Fibroblast of skin of right biceps (primary cell): ENCODE data around the gene TAX1BP3.

Experiments used
- DNase-seq: peaks from one replicate; pipeline ENCODE4 v3.0.0-alpha.2; 2013

Gene TAX1BP3

DNA sequence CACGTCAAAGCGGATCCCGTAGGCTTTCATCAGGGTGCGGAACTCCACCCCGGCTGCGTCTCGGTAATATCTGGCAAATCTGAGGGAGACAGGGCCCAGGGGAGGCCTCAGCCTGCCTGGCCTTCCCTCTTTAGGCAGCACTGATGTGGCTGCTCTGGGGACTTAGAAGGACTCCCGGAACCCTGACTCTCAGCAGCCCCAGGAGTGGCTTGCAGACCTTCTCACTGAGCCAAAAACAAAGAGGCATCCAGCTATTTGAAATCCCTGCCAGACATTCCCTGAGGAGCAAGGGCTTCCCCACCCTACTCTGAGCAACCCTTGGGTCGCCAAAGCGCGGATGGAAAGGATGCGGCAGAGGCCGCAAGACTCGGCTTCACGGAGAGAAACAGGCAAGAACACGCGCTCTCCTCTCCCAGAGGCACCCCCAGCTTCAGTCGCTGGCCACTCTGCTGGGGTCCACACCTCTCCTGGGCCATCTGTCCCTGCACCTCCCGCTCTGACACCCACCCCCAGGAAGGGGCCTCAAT, 19.7 kb upstream of the TAX1BP3 start:
- no peak for DNase-seq

DNA sequence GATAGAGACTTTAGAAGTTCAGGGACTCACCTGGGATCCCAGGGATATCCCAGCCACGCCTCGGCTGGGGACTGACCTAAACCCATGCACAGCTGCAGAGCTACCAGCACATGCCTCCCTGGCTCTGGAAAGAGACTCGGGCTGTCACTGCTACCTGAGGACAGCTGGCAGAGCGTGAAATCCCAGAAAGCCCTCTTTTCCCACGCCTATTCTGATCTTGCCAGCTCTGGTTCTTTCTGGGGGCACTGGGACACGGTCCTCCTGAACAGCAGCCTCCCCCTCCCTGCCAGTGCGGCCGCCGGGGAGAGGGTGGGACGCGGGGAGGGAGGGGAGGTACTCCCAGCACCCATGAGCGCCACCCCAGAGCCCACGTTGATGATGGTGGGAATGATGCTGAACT, 16.8 kb upstream of the TAX1BP3 start:
- no peak for DNase-seq

DNA sequence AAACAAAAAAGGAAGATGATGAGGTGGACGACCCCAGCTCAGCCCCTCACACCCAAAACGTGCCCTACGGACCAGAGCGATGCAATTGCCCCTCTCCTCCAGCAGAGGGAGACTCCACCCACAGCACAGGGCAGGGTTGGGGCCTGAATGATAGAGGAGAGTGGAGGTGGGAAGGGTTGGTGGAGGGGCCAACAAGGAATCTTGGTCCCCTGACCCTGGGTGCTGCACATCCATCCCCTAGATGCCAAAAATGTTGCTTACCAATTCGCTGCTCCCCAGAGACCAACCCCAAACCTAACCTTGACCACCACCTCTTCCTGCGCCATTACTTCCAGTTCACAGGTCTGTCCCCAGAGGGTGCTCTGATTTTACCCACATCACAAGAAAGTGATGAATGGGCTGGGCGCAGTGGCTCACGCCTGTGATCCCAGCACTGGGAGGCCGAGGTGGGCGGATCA, 14.7 kb upstream of the TAX1BP3 start:
- DNase-seq = no peak

DNA sequence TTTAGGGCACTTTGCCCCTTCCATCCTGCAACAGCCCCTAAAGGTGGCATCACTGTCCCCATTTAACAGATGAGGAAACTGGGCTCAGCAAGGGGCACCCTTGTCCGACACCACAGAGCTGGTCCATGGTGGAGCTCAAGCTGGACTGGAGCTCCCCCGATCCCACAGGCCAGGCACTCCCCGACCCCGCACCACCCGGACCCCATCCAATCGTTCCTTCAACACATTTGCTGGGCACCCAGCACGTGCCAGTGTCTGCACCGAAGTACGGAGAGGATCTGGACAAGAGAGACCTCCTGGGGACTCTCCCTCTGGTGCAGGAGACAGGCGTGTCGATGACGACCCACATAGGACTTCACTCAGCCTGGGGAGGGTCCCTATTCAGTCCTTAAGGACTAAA, 13.7 kb upstream of the TAX1BP3 start:
- DNase-seq = no peak

DNA sequence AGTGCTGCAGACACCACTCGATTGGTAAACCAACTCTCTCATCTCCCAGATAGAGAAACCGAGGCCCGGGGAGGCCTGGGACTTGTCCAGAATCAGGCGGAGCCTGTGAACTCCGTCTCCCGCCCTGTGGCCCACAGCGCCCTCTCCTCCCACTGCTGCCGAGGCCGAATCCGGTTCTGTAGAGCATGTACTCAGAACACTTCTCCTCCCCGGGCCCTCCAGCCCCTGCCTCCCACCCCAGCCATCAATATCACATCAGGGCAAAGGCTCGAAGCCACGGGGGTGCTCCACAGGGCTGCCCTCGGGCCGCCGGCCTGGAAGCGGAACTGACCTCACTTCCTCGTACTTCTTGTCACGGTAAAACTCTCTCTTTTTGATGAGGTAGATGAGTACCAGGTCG, 13.2 kb upstream of the TAX1BP3 start:
- DNase-seq = no peak

DNA sequence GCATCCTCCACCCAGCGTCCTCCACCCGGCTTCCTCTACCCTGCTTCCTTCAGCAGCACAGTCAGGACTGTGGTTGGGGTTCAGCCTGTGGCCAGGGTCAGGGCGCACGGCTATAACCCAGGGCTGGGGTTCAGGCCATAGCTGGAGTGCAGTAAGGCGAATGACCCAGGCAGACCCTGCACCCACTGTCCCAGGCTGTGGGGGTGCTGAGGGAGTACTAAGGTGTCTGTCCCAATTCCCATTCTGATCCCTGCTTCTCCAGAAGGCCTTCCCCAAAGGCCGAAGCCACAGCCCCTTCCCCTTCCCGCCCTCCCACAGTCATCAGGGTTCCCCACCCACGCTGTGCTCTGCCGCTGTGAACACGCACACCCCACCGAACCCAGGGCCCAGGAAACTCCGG, 12.7 kb upstream of the TAX1BP3 start:
- DNase-seq = no peak

DNA sequence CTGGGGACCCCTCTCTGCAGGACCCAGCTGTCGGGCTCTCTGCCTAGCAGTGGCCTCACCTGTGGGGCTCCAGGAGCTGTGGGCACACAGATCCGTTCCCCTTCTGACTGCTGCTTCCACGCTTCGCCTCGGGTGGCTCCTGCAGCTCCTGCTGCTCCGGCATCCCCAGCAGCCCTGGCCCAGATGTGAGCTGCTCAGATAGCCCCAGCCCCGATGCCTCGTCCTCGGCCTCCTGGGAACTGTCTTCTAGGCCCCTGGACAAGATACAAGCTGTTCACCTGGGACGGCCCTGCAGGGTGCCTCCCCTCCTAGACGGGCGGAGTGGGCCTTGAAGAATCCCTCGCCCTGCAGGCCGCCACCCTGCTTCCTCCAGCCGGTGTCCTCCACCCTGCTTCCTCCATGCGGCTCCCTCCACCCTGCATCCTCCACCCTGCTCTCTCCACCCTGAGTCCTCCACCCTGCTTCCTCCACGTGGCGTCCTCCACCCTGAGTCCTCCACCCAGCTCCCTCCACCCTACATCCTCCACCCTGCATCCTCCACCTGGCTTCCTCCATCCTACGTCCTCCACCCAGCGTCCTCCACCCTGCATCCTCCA, 11.3 kb upstream of the TAX1BP3 start:
- no peak for DNase-seq

DNA sequence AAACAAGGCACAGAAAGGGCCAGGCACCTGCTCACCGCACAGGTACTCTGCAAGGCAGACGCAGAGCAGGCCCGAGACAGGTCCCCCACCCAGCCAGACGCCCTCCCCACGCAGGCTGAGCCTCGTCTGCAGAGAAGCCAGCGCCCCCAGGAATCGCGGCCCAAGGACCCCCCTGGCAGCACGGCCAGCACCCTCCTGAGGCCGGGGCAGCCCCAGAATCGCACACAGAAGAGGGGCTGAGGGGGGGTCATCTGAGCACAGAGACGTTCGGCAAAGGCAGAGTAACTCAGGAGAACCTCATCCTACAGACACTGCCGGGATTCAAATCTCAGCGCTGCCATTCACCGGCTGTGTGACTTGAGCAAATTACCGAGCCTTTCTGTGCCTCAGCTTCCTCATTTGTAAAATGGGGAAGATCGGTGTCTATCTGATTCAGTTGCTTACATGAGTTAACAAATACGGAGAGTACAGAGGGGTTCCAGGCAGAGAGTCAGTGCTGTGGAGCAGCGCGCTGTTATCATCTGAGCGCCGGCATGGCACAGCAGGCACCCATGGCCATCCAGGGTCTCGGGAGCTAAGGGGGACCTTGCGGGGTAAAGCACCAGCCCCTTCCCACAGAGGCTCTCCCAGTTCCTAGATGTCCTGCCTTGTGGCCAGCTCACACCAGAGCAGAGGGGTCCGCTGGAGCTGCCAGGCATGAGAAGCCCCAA, 10.6 kb upstream of the TAX1BP3 start:
- DNase-seq = no peak

DNA sequence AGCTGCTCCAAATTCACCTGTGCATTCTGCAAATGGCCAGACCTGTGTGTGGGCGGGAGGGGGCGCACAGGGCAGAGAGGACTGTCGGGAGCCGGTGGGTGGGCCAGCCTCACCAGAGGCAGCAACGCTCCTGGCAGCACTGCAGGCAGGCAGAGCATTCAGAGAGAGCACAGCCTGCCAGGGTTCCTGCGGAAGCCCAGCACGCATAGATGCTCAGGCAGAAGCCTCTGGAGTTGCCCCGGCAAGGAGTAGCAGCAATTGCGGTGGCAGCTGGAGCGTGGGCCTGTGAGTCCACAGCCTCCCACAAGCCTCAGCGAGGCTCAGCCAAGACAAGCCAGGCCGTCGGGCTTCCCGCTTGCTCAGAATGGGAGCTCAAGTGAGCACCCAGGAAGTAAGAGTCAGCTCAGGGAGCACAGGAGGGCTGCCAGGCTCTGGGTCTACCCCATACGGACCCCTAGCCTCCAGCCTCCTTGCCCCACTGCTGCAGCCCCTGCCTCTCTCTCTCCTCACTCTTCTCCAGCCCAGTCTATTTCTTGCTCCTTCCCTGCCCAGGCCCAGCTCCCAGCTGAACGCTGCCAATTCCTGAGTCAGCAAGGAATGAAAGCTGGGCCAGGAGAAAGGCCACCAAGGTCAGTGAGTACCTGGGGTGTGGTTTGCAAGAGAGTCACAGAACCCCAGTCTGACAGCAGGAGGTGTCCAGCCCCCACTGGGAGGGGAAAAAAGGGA, 9.9 kb upstream of the TAX1BP3 start:
- DNase-seq = no peak

DNA sequence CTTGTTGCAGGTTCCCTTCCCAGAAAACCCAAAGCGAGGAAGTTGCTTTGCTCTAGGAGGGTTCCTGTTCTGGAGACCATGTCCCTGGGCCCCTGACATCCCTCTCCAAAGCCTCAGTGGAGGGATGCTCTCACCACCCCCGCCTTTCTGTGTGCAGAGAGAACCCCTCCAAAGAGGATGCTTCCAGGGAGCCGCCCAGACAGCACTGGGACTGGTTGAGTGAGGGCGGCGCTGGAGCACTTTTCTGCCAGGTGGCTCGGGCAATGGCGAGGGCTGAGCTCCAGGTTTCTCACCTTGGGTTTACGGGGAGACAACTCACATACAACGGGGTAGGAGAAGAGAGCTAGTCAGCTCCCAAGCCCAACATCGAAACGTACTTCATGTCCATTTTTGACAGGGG, 7.5 kb upstream of the TAX1BP3 start:
- no peak for DNase-seq

DNA sequence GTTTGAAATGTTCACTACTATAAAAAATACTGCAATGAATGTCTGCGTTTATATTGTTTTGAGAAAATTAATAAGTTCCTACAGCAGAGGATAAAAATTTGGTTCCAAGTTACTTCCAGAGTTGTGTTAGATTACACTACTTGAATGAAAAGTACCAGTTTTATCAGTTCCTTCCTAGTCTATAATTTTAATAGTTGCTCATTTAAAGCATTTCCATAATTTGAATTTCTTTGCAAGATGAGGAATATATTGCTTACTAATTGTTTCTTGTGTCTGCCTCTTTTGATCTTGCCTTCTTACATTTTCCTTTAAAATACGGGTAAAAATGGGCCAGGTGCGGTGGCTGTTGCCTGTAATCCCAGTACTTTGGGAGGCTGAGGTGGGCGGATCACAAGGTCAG, 4.2 kb upstream of the TAX1BP3 start:
- DNase-seq = no peak

DNA sequence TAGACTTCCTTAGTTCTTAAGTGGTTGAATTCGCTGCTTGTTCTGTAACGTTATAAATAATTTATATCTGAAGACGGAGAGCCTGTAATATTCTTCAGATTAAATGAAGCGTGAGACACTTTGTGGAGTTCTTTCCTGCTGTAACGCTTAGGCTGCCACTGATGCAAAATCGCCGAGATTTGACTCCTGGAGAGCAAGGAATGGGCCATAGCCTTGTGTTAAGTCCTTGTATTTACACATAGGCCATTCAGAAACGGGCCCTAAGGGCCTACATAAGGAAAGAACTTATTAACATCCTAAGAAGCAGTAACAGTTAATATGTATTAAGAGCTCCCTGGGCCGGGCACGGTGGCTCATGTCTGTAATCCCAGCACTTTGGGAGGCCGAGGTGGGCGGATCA, 1.2 kb upstream of the TAX1BP3 start:
- no peak for DNase-seq

DNA sequence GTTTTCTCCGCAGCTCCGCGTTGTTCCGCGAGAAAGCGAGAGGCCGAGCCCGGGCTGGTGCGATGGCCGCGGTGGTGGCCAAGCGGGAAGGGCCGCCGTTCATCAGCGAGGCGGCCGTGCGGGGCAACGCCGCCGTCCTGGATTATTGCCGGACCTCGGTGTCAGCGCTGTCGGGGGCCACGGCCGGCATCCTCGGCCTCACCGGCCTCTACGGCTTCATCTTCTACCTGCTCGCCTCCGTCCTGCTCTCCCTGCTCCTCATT, 638 bp upstream of the TAX1BP3 start:
- DNase-seq = no peak

DNA sequence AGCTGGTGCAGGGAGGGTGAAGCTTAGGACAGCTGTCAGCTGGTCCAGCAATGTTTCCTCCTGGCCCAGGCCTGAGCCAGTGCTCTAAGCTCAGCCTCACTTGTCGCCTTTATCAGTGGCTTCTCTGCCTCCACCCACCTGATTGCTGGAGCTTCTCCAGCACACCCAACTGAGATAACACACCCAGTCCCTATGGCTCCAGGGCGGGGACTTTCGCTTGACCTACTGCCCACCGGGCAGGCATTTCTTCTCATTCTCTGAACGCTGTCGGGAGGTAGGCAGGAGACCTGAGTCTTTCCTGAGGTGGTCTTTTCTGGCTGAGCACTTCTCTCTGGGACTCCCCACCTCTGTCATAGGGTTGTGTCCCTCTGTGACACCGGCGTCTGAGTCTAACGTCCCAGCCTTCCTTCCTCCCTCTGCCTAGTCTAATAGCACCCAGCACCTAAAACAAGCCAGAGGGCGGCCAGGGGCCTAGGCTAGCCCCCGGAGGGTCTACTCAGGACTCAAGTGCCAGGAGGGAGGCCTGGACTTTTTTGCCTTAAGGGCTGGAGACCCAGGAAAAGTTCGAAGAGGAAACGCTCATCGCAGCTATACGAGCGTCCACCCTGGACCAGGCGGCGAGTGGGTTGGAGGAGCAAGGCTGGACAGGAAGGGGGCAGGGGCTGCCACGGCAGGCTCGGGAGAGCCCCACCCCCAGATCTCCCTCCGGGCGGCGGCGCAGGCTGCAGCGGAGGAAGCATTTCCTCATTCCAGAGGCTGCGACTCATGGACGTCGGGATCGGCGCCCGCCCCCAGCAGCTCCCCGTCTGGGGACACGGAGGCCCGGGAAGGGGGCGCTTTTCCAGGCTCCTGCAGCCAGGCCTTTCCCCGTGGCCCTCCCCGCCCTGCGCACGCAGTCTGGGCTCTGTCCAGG, 756 bp downstream of the TAX1BP3 start:
- peak; percentile 94 for DNase-seq

DNA sequence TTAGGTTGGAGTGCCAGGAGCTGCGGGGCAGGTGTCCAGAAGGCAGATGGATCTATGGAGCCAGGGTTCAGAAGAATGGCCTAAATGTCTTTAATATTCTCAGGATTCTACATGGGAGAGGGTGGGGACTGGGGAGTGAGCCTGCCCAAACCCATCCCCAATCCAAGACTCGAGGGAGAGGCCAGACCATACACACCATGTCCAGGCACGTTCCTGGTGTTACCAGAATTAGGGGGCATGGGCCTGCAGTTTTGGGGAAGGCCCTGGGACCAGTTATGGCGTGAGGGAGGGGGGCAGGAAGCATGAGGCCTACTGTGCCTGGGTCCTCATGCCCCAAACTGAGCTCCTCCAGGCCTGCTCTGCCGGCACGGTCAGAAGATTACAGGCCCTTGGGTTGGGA, 1.9 kb downstream of the TAX1BP3 start:
- DNase-seq = no peak

DNA sequence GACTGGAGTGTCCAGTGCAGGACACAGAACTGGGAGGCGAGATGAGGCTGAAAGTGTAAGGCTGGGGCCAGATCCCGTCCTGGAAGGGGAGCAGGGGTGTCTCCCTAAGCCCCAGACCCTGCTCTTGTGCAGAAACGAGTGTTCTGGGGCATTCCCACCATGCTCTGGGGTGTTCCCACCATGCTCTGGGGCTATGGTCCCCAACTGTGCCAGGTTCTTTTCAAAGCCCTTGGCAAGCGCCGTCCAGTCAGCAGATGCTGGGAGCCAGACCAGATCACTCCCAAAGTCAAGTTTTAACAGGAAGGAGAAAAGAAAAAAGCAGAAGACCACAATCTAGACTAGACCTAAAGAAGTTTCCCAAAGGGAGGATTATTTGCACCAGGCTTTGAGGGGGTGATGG, 2.5 kb downstream of the TAX1BP3 start:
- no peak for DNase-seq

DNA sequence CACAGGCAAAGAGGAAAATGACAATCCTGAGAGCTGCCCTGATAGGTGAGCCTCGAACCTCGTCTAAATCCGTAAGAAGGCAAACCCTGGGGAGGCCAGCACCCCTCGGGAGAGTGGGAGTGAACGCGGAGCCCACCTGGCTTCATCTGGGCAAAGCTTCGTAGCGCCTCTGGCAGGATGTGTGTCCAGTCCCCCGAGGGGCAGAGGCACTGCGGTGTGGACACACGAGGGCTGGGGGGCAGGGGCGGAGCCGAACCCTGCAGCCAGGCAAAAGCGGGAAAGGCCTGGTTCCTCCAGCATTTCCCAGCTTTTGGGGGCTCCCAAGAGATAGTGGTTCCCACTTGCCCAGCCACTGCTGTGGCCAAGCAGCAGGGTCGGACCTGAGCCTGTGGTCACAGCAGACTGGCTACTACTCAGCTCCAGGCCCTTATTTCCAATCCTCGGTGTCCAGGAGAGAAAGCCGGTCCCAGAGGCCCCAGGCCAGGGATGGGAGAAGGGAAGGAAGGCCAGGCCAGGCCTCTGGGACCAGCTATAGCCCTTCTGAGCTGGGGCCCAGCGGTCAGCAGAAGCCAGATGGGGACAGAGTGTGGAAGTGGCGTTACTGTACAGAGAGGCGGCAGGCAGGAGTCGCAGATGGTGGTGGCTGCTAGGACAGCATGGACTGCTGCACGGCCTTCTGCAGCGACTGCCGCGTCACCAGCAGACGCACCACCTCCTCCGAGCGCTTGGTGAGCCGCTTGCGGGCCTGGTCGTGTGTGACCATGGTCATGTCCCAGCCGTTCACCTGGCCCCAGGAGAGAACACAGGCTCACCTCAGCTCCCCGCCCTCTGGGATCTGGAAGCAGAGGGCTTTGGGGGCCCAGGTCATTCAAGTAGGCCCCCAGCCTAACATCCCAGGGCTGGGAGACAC, 5.0 kb downstream of the TAX1BP3 start:
- DNase-seq = no peak

DNA sequence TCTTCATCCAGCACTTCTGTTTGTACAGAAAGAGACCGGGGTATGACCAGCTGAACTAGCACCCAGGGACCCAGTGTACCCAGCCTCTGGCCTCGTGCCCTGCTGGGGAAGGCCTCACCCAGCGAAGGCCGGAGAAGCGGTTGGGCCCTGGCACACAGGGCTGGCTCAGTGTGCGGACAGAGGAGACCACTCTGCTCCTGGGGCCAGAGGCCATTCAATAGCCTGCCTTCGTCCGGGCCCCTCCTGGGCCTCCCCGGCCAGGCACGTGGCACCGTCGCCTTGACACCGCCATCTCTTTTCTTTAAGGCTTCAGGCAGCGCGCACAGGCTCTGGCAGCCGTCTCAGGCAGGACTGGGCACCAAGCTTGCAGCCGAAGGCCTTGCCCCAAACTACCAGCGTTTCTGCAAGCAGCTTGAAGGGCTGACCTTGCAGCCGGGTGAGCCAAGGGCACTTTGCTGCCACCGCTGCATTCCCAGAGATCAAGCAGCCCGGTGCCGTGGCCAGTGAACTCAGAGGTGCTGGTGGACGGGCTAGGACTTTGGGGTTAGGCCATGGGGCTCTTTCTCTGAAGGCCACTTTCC, 8.0 kb downstream of the TAX1BP3 start:
- DNase-seq = no peak

DNA sequence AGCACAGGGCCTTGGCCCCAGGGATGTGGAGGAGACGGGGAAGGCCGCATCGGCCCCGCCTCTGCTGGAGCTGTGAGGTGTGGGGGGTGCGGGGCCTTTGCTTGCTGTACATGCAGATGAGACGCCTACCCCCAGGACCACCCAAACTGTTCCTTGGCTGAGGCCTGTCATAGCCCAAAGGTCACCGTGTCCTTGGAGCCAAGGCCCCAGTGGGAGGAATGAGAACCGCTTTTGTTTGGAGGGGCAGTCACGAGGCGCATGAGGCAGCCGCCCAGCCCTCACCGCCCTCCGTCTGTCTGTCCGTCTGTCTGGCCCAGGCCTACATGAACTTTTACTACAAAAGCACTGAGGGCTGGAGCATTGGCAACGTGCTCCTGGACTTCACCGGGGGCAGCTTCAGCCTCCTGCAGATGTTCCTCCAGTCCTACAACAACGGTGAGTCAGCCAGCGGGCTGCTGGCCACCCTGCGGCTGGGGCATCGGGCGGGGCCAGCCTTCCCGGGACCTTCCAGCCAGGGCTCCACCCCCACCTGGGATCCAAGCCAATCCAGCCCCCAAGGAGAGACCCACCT, 8.8 kb downstream of the TAX1BP3 start:
- peak; percentile 65 for DNase-seq

DNA sequence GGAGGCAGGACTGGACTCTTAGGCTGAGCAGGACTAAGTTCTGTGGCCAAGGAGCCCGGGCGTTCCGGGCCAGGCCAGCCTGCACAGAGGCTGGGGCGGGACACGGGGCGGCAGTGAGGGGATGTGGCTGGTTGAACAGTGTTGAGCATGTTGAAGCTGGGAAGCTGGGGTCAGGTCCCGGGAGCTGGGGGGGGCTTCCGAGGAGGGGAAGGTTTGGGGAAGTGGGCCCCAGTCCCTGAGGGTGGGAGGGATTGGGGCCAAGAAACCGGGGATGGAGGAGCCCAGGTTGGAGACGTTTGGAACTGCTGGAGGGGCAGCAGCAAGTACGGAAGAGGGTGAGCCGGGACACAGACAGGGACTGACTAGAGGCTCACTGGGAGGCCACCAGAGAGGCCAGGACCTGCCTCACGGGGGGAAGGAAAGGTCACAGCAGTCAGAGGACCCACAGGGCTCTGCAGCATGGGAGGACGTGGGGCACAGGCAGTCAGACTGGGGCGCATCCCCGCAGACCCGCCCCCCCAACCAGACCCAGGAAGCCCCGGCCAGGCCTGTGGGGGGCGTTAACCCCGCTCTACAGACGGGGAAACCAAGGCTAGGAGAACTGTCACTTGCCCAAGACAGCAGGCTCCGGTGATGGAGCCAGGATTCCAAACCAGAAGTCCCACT, 9.5 kb downstream of the TAX1BP3 start:
- no peak for DNase-seq
